Stimulated activated effector memory CD8-positive, alpha-beta T cell treated with anti-CD3 and anti-CD28 coated beads, Interleukin-12 subunit alpha, Interleukin-12 subunit beta, amount 100 ng/mL, for 72 hours (primary cell): Measurements from ENCODE around the gene PCDHGA11.
"Not testable (repeated sequence)": the region's sequence is repeated elsewhere in the genome, so short reads cannot be mapped to it uniquely, and the experiment has no call there.

ENCODE experiments used
- ATAC-seq: fragments of 150-1000 bp; cut with Tn5 transposase; 2 replicates; pipeline ENCODE4 v1.10.0; 2021
- DNase-seq, 2 donors: peaks; one replicate each; pipeline ENCODE4 v3.0.0; 2021 to 2022; ENCODE audit warnings: low spot score in 2 of 2
- H3K27ac Mint-ChIP-seq: one replicate; pipeline ENCODE4 v1.8.0; 2022; ENCODE audit warnings: mild to moderate bottlenecking, mixed read lengths
- H3K36me3 Mint-ChIP-seq: one replicate; pipeline ENCODE4 v1.8.0; 2022; ENCODE audit warnings: mild to moderate bottlenecking, mixed read lengths
- H3K4me1 Mint-ChIP-seq: one replicate; pipeline ENCODE4 v1.8.0; 2022; ENCODE audit warnings: mixed read lengths
- H3K4me3 Mint-ChIP-seq: one replicate; pipeline ENCODE4 v1.8.0; 2022; ENCODE audit warnings: mild to moderate bottlenecking, mixed read lengths
- H3K9me3 Mint-ChIP-seq: one replicate; pipeline ENCODE4 v1.8.0; 2022; ENCODE audit warnings: mixed read lengths

PCDHGA11 gene

DNA sequence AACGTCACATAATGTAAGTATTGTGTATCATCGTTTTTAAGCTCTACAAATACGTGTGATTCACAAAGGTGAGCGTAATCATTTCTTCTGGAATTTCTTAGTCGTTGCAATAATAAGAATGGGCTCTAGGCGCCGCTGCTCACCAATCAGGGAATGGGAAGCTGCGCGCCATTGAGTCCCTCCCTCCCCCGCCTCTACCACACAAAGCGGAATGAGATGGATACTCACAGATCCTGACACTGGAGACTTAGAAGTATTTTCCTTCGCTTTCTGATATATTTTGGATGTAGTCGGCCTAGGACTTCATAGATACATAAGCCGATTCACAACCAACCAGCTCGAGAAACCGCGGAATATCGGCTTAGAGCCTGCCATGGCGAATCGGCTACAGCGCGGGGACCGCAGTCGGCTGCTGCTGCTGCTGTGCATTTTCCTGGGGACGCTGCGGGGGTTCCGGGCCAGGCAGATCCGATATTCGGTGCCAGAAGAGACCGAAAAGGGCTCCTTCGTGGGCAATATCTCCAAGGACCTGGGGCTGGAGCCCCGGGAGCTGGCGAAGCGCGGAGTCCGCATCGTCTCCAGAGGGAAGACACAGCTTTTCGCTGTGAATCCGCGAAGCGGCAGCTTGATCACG lies at the start of gene PCDHGA11:
Gene PCDHGA11, plus strand, starts transcription at position 197 of the 634 bp plus-strand sequence. Its CDS starts 177 bp downstream, at position 374.
- Mint-ChIP-seq H3K36me3 (peaks cover 9% of the 10 kb centered on the region), H3K9me3 (peaks cover 4% of the 10 kb centered on the region), H3K4me1 (peaks cover 15% of the 10 kb centered on the region), H3K27ac (no peak within 1 kb of the TSS), H3K4me3 (peak within 1 kb of the TSS; percentile 69)
- DNase-seq (peak in 1 of 2 donors; percentile 38), ATAC-seq (peak; percentile 60)

- no peaks in the 10 kb centered on the region for H3K36me3 Mint-ChIP-seq
- no peak overlapping the region for H3K27ac Mint-ChIP-seq
- H3K9me3 Mint-ChIP-seq, result peaks cover 11% of the 10 kb centered on the region
These were observed 49.0 kb upstream of the PCDHGA11 start for GRCh38 chr5:141371572-141372475.

GRCh38 chr5:141373673-141374317 lies 47.1 kb upstream of the PCDHGA11 start, which contains the start of gene PCDHGA6:
Gene PCDHGA6, plus strand, starts transcription at chr5:141373891. Its CDS starts 193 bp downstream, at chr5:141374084.
- H3K4me3 Mint-ChIP-seq, result peak within 1 kb of the TSS; percentile 20
- peaks cover 6% of the 10 kb centered on the region for H3K4me1 Mint-ChIP-seq
- no peak for DNase-seq
- H3K27ac Mint-ChIP-seq, result no peak within 1 kb of the TSS
- H3K9me3 Mint-ChIP-seq, result peaks cover 11% of the 10 kb centered on the region
- ATAC-seq, result no peak
- H3K36me3 Mint-ChIP-seq, result no peaks in the 10 kb centered on the region

More at GRCh38 chr5:141371572-141372475, 49.0 kb upstream of the PCDHGA11 start:
- Mint-ChIP-seq H3K4me1 (peaks cover 6% of the 10 kb centered on the region), H3K4me3 (no peak overlapping the region)
- DNase-seq (no peak), ATAC-seq (no peak)

- peaks cover 6% of the 10 kb centered on the region for H3K4me1 Mint-ChIP-seq
- H3K36me3 Mint-ChIP-seq, result no peaks in the 10 kb centered on the region
- H3K9me3 Mint-ChIP-seq, result peaks cover 9% of the 10 kb centered on the region
- DNase-seq, result no peak
- H3K4me3 Mint-ChIP-seq, result no peak overlapping the region
- ATAC-seq, result no peak
- H3K27ac Mint-ChIP-seq, result no peak overlapping the region
These were observed 46.2 kb upstream of the PCDHGA11 start for GRCh38 chr5:141374627-141375026.

DNA sequence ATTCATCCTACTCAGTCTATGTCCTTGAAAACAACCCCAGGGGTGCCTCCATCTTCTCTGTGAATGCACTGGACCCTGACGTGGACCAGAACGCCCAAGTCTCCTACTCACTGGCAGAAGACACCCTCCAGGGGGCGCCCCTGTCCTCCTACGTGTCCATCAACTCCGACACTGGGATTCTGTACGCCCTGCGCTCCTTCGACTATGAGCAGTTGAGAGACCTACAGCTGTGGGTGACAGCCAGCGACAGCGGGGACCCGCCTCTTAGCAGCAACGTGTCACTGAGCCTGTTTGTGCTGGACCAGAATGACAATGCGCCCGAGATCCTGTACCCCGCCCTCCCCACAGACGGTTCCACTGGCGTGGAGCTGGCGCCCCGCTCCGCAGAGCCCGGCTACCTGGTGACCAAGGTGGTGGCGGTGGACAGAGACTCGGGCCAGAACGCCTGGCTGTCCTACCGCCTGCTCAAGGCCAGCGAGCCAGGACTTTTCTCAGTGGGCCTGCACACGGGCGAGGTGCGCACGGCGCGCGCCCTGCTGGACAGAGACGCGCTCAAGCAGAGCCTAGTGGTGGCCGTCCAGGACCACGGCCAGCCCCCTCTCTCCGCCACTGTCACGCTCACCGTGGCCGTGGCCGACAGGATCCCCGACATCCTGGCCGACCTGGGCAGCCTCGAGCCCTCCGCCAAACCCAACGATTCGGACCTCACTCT lies 45.3 kb upstream of the PCDHGA11 start:
- not testable (repeated sequence) for ATAC-seq, H3K4me3 Mint-ChIP-seq, H3K9me3 Mint-ChIP-seq, DNase-seq, H3K27ac Mint-ChIP-seq, H3K4me1 Mint-ChIP-seq, H3K36me3 Mint-ChIP-seq

- ATAC-seq (no peak), DNase-seq (no peak)
- H3K4me3 Mint-ChIP-seq, result peak within 1 kb of the TSS; percentile 36
- H3K27ac Mint-ChIP-seq, result no peak within 1 kb of the TSS
- H3K9me3 Mint-ChIP-seq, result peaks cover 3% of the 10 kb centered on the region
- H3K36me3 Mint-ChIP-seq, result peaks cover 6% of the 10 kb centered on the region
- no peaks in the 10 kb centered on the region for H3K4me1 Mint-ChIP-seq
These were observed 38.2 kb upstream of the PCDHGA11 start, which contains the start of gene PCDHGA7 for GRCh38 chr5:141382469-141383294. Gene PCDHGA7, plus strand, starts transcription at chr5:141382742. Its CDS starts 158 bp downstream, at chr5:141382900.

DNA sequence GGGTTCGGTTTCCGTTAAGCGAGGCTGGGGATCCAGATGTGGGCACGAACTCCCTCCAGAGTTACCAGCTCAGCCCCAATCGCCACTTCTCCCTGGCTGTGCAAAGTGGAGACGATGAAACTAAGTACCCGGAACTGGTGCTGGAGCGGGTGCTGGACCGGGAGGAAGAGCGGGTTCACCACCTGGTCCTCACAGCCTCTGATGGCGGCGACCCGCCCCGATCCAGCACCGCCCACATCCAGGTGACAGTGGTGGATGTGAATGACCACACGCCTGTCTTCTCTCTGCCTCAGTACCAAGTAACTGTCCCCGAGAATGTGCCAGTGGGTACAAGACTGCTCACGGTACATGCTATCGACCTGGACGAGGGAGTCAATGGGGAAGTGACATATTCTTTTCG lies 37.5 kb upstream of the PCDHGA11 start:
- H3K27ac Mint-ChIP-seq, result no peak overlapping the region
- peaks cover 6% of the 10 kb centered on the region for H3K36me3 Mint-ChIP-seq
- no peak for DNase-seq
- no peak overlapping the region for H3K4me3 Mint-ChIP-seq
- peaks cover 3% of the 10 kb centered on the region for H3K9me3 Mint-ChIP-seq
- H3K4me1 Mint-ChIP-seq, result no peaks in the 10 kb centered on the region
- ATAC-seq, result no peak

- no peak for DNase-seq
- Mint-ChIP-seq H3K4me1 (no peaks in the 10 kb centered on the region), H3K27ac (no peak overlapping the region), H3K36me3 (peaks cover 6% of the 10 kb centered on the region), H3K4me3 (no peak overlapping the region), H3K9me3 (peaks cover 8% of the 10 kb centered on the region)
- ATAC-seq, result no peak
These were observed 36.2 kb upstream of the PCDHGA11 start for GRCh38 chr5:141384471-141385267.

DNA sequence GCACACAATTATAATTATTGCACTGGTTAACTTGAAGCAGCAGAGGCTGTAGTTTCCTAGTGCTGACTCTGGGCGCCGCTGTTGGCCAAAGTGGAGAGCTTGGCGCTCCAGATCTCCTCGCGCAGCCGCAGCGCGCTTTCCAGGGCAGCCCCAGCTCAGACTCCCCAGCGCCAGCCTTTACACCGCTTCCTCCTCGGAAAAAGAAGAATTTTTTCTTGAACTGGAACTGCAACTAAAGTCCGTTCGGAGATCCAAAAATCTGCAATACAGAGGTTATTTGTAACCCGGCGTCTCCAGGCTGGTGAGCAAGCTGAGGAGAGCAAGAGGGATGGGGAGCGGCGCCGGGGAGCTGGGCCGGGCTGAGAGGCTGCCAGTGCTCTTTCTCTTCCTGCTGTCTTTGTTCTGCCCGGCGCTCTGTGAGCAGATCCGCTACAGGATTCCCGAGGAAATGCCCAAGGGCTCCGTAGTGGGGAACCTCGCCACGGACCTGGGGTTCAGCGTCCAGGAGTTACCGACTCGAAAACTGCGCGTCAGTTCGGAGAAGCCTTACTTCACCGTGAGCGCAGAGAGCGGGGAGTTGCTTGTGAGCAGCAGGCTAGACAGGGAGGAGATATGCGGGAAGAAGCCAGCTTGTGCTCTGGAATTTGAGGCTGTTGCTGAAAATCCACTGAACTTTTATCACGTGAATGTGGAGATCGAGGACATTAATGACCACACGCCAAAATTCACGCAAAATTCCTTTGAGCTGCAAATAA lies 33.1 kb upstream of the PCDHGA11 start, which contains the start of gene PCDHGB4:
Gene PCDHGB4, plus strand, starts transcription at position 142 of the 755 bp plus-strand sequence. Its CDS starts 187 bp downstream, at position 329.
- not testable (repeated sequence) for H3K27ac Mint-ChIP-seq, DNase-seq, H3K4me1 Mint-ChIP-seq, H3K36me3 Mint-ChIP-seq, H3K4me3 Mint-ChIP-seq
- peaks cover 16% of the 10 kb centered on the region for H3K9me3 Mint-ChIP-seq
- peak; percentile 53 for ATAC-seq

- ATAC-seq, result no peak
- Mint-ChIP-seq H3K4me3 (no peak overlapping the region), H3K27ac (no peak overlapping the region), H3K36me3 (no peaks in the 10 kb centered on the region), H3K9me3 (peaks cover 13% of the 10 kb centered on the region), H3K4me1 (no peaks in the 10 kb centered on the region)
- DNase-seq, result no peak
These were observed 32.2 kb upstream of the PCDHGA11 start for GRCh38 chr5:141388661-141389060.

DNA sequence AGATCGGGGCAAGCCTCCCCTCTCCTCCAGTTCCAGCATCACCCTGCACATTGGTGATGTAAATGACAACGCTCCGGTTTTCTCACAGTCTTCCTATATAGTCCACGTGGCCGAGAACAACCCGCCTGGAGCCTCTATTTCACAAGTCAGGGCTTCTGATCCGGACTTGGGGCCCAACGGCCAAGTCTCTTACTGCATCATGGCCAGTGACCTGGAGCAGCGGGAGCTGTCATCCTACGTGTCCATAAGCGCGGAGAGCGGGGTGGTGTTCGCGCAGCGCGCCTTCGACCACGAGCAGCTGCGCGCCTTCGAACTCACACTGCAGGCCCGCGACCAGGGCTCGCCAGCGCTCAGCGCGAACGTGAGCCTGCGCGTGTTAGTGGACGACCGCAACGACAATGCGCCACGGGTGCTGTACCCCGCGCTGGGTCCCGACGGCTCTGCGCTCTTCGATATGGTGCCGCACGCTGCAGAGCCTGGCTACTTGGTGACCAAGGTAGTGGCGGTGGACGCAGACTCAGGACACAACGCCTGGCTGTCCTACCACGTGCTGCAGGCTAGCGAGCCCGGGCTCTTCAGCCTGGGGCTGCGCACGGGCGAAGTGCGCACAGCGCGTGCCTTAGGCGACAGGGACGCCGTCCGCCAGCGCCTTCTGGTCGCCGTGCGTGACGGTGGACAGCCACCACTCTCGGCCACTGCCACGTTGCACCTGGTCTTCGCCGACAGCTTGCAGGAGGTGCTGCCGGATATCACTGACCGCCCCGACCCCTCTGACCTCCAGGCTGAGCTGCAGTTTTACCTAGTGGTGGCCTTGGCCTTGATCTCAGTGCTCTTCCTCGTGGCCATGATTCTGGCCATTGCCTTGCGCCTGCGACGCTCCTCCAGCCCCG lies 31.5 kb upstream of the PCDHGA11 start:
- DNase-seq (no peak), ATAC-seq (no peak)
- H3K9me3 Mint-ChIP-seq, result peaks cover 16% of the 10 kb centered on the region
- no peaks in the 10 kb centered on the region for H3K4me1 Mint-ChIP-seq
- H3K4me3 Mint-ChIP-seq, result no peak overlapping the region
- no peak overlapping the region for H3K27ac Mint-ChIP-seq
- peaks cover 5% of the 10 kb centered on the region for H3K36me3 Mint-ChIP-seq
